ENCODE results near the gene EIF4E1B.

- TF ChIP-seq ATF3 (IDR thresholded peaks at IDR 0.05) (no peak), CTCF (IDR thresholded peaks at IDR 0.05; ENCODE audit: low read depth, low read length, missing input control) (no peak), MAX (IDR thresholded peaks at IDR 0.05) (no peak), YY1 (IDR thresholded peaks at IDR 0.05) (no peak), JUND (IDR thresholded peaks at IDR 0.05) (no peak), NR2F2 (IDR thresholded peaks at IDR 0.05) (no peak), RAD21 (IDR thresholded peaks at IDR 0.05) (no peak), SP1 (IDR thresholded peaks at IDR 0.05) (no peak), GABPA (IDR thresholded peaks at IDR 0.05 in 1 of 2, conservative IDR thresholded peaks at IDR 0.05 in 1 of 2) (no peak)
Observed at GRCh38 chr5:176653401-176654385, 23.2 kb downstream of the EIF4E1B start.

Data from liver (tissue), 3 donors.